Ovary (tissue), 10 donors: ENCODE measurements around the gene CNMD. TPM values are rescaled to one million over a fixed set of nuclear protein-coding genes. Genes with fewer than 3 reads are reported as not detected.

Source experiments
- DNase-seq, 5 donors: peaks; one replicate each; pipeline ENCODE4 v3.0.0-alpha.2; 2019 to 2020
- H3K27ac ChIP-seq, 2 donors: fragments of 200-600 bp; one replicate each; pipeline versions ENCODE4 v1.5.1 to v1.8.0; 2019 to 2022
- H3K27me3 ChIP-seq: fragments of 200-600 bp; one replicate; pipeline ENCODE4 v1.8.0; 2022
- H3K36me3 ChIP-seq: fragments of 200-600 bp; sonication (generic); one replicate; pipeline ENCODE4 v1.5.1; 2019
- H3K4me1 ChIP-seq: one replicate; pipeline ENCODE4 v1.8.1; 2013; ENCODE audit warnings: mild to moderate bottlenecking, moderate library complexity; ENCODE audit not compliant: insufficient read depth
- H3K4me3 ChIP-seq: fragments of 200-600 bp; sonication (generic); one replicate; pipeline ENCODE4 v1.5.1; 2017
- H3K9me3 ChIP-seq, 2 donors: fragments of 200-600 bp in 1 of 2; sonication (generic) in 1 of 2; one replicate each; pipeline versions ENCODE4 v1.5.1 to v1.8.1; 2013 to 2019; ENCODE audit warnings: mild to moderate bottlenecking in 1 of 2, moderate library complexity in 1 of 2
- EP300 ChIP-seq: sonication (generic); formaldehyde crosslinking; IDR thresholded peaks from one replicate; pipeline ENCODE4 v1.6.1; 2017; ENCODE audit warnings: antibody characterized with exemption
- POLR2A ChIP-seq: fragments of 450-650 bp; IDR thresholded peaks from one replicate; pipeline ENCODE4 v1.6.1; 2017; ENCODE audit warnings: antibody characterized with exemption, mild to moderate bottlenecking, moderate library complexity
- WGBS, 3 donors: extraction: QIAGEN DNeasy Blood & Tissue Kit in 1 of 3; methylation state at CpG; one replicate each; pipeline versions ENCODE4 v1.1.5 to v1.1.7; 2013 to 2017; 5-methylcytosine and 5-hydroxymethylcytosine counted together
- intact Hi-C, 4 donors: fragments of 100-400 bp; cut with DNase I; formaldehyde crosslinking; loops; one replicate each; pipeline versions ENCODE4 v1.11.0 to v1.15.1; 2022 to 2023
- long read RNA-seq, 3 donors: library from polyadenylated mRNA in 2 of 3; unstranded in 2 of 3; transcript quantifications; one replicate each; pipeline ENCODE4 v2.0.0 and lab custom pipeline, GENCODE V29; 2021 to 2026
- polyA plus RNA-seq, 2 donors: library from polyadenylated mRNA; stranded (reverse); fragments of 200-250 nt in 1 of 2; fragments of 350-450 nt in 1 of 2; fragmentation: Illumina TruSeq in 1 of 2; extraction: RNeasy Lipid Tissue Mini Kit (QIAGEN cat#74804) in 1 of 2; gene quantifications; one replicate each; pipeline ENCODE4 v1.2.3, GENCODE V29; 2013 to 2014
- total RNA-seq, 7 donors: library from RNA; depleted of rRNA in 2 of 7; stranded (reverse); fragments of >200 nt in 2 of 7; fragmentation: NEBNext Ultra II Directional in 3 of 7; extraction: Animal tissue kit (Norgen Biotek cat#: 25700) in 3 of 7; gene quantifications; one replicate each; pipeline versions ENCODE4 v1.1.0 to v1.2.4, GENCODE V29; 2016 to 2023
- TF ChIP-seq, protein P1 (sequence below), 3 donors: fragments of 450-650 bp in 2 of 3; fragments of 200-600 bp in 1 of 3; IDR thresholded peaks; one replicate each; pipeline versions ENCODE4 v1.5.1 to v1.8.0; 2016 to 2022; ENCODE audit warnings: antibody characterized with exemption in 3 of 3, mild to moderate bottlenecking in 1 of 3
- donor health status: DM: no; HTN: no; CAD: no; lungs with moderate emphysema.
- donor health status: DM: no; HTN: no; CAD: no.
- donor health status: Bipolar disorder and iron deficiency.
- donor health status: DM: yes; HTN: yes; CAD: no.
- donor health status: DM: no; HTN: no; CAD: no.
- donor health status: DM: yes; HTN: yes; CAD: no.

Gene CNMD
- total RNA-seq (not detected), polyA plus RNA-seq (not detected)
- long read RNA-seq, donor 1 = 0 reads
- long read RNA-seq, donor 2, partial matches to known transcripts = 0 of 1 reads
- long read RNA-seq, donor 2, other reads (novel, unspliced or antisense) = 0 of 1 reads
- long read RNA-seq, donor 3 = 0 reads

- Histone ChIP-seq H3K4me3 (no peak within 1 kb of the TSS), H3K27ac (no peak within 1 kb of the TSS), H3K36me3 (no peaks in the 10 kb centered on the region), H3K9me3 (no peaks in the 10 kb centered on the region), H3K27me3 (no peaks in the 10 kb centered on the region), H3K4me1 (no peaks in the 10 kb centered on the region)
- intact Hi-C loops = no loop called here
- TF ChIP-seq, protein P1, sequence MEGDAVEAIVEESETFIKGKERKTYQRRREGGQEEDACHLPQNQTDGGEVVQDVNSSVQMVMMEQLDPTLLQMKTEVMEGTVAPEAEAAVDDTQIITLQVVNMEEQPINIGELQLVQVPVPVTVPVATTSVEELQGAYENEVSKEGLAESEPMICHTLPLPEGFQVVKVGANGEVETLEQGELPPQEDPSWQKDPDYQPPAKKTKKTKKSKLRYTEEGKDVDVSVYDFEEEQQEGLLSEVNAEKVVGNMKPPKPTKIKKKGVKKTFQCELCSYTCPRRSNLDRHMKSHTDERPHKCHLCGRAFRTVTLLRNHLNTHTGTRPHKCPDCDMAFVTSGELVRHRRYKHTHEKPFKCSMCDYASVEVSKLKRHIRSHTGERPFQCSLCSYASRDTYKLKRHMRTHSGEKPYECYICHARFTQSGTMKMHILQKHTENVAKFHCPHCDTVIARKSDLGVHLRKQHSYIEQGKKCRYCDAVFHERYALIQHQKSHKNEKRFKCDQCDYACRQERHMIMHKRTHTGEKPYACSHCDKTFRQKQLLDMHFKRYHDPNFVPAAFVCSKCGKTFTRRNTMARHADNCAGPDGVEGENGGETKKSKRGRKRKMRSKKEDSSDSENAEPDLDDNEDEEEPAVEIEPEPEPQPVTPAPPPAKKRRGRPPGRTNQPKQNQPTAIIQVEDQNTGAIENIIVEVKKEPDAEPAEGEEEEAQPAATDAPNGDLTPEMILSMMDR (IDR thresholded peaks at IDR 0.05) = no peak
- TF ChIP-seq POLR2A = no peak
- 3 to 5% (median 5%) methylated on average over 30 to 34 of the region's 34 CpGs for WGBS, 3 donors
- DNase-seq = no peak
Observed at GRCh38 chr13:52739468-52740071, at the start of gene CNMD. Gene CNMD, minus strand, starts transcription at chr13:52739820. Its CDS starts 119 bp downstream, at chr13:52739701.

GRCh38 chr13:52788011-52788410 lies 48.4 kb upstream of the CNMD start:
- intact Hi-C loops = no loop called here
- Histone ChIP-seq H3K9me3 (no peaks in the 10 kb centered on the region), H3K27ac (no peak overlapping the region), H3K4me3 (no peak overlapping the region), H3K27me3 (no peaks in the 10 kb centered on the region), H3K36me3 (no peaks in the 10 kb centered on the region), H3K4me1 (no peaks in the 10 kb centered on the region)
- DNase-seq = no peak
- TF ChIP-seq EP300 = no peak
- TF ChIP-seq, protein P1 (IDR thresholded peaks at IDR 0.05) = no peak
- TF ChIP-seq POLR2A = no peak
- WGBS, 3 donors = 64 to 68% (median 66%) methylated on average over 4 of the region's 4 CpGs

DNA sequence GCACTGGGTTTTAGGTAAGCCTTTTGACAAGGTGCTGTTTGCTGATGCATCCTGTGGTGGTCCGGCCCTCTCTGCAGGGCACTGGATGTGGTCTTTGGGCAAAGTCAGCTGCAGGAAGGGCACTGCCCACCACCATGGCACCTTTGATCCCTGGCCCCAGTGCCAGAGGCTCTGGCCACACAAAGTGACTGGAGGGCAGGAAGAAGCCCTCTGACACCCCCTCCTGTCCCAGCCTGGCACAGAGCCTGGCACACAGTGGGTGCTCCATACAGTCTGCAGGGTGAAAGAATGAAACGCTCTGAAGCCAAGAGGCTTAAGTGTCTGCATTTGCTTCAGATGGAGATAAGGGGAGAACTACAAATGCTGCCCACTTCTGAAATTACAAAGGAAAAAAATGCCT lies 47.6 kb upstream of the CNMD start:
- 59 to 71% (median 67%) methylated on average over 2 of the region's 2 CpGs for WGBS, 3 donors
- no peaks in the 10 kb centered on the region for H3K9me3 ChIP-seq
- no peak overlapping the region for H3K4me3 ChIP-seq
- H3K36me3 ChIP-seq = no peaks in the 10 kb centered on the region
- no peaks in the 10 kb centered on the region for H3K4me1 ChIP-seq
- no peaks in the 10 kb centered on the region for H3K27me3 ChIP-seq
- TF ChIP-seq EP300 (no peak), POLR2A (no peak)
- TF ChIP-seq, protein P1 (IDR thresholded peaks at IDR 0.05) = no peak
- no peak overlapping the region for H3K27ac ChIP-seq
- DNase-seq = no peak
- intact Hi-C loops = no loop called here

DNA sequence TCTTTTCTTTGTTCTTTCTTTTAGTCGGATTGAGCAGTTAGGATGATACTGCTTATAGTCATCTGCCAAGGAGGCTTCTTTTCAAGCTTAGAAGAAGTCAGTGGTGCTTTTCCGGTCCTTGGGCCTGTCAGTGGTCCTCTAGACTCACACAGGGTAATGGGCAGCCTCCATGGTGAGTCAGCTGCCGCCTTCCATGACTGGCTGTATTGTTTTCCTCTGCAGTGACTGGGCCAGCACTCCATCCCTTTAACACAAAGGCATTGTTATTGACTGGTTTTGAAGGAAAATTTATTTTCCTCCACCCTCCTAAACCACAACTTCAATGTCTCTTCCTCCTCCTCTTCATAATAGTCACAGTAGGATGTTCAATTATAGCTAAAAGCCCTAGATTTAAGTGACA lies 47.1 kb upstream of the CNMD start:
- TF ChIP-seq, protein P1 (IDR thresholded peaks at IDR 0.05) = no peak
- no peak for TF ChIP-seq EP300
- no peak for TF ChIP-seq POLR2A
- no peaks in the 10 kb centered on the region for H3K4me1 ChIP-seq

More for the DNA sequence above, 47.1 kb upstream of the CNMD start:
- Histone ChIP-seq H3K9me3 (no peaks in the 10 kb centered on the region), H3K36me3 (no peaks in the 10 kb centered on the region), H3K27ac (no peak overlapping the region), H3K27me3 (no peaks in the 10 kb centered on the region), H3K4me3 (no peak overlapping the region)
- no peak for DNase-seq
- 76 to 77% (median 77%) methylated on average over 3 of the region's 3 CpGs for WGBS, 3 donors
- intact Hi-C loops = no loop called here
